IMR-90 (cell line): ENCODE measurements around the gene RIMS3. TPM values are rescaled to one million over a fixed set of nuclear protein-coding genes. Genes with fewer than 3 reads are reported as not detected.

ENCODE experiments used
- ATAC-seq: fragments of 200-7000 bp; cut with Tn5 transposase; 2 replicates; pipeline ENCODE4 v1.9.1; 2020; ENCODE audit warnings: low read depth, mild to moderate bottlenecking, moderate library complexity
- BruUV-seq: library from RNA; stranded (reverse); fragments of 400-500 nt; replicated peaks from 2 replicates; lab custom pipeline; 2021; lab: Mats Ljungman, UMichigan
- CTCF ChIA-PET: fragments of 300-600 bp; formaldehyde crosslinking; extraction: SDS; loops from one replicate; lab custom pipeline; 2021; ENCODE audit warnings: antibody characterized with exemption; lab: Yijun Ruan, JAX
- POLR2A ChIA-PET: fragments of 300-600 bp; sonication (Branson Sonifier 250); formaldehyde crosslinking; loops from one replicate; lab custom pipeline; 2022; ENCODE audit warnings: antibody characterized with exemption; ENCODE audit not compliant: unreplicated experiment; lab: Charles Lee
- DNase-seq: peaks from one replicate; pipeline ENCODE4 v3.0.0; 2013
- H2AFZ ChIP-seq: replicated peaks from 2 replicates; pipeline ENCODE3; 2013; ENCODE audit warnings: low read length, mild to moderate bottlenecking; ENCODE audit not compliant: poor library complexity
- H2AK5ac ChIP-seq: 2 replicates; pipeline ENCODE4 v1.6.1; 2013; ENCODE audit warnings: low read depth, low read length, inconsistent platforms
- H2AK9ac ChIP-seq: replicated peaks from 2 replicates; pipeline ENCODE3; 2013; ENCODE audit warnings: mild to moderate bottlenecking, low read depth, low read length, moderate library complexity; ENCODE audit not compliant: poor library complexity
- H2BK120ac ChIP-seq: 2 replicates; pipeline ENCODE4 v1.6.1; 2013; ENCODE audit warnings: low read depth, low read length, inconsistent platforms
- H2BK15ac ChIP-seq: 3 replicates; pipeline ENCODE4 v1.6.1; 2013; ENCODE audit warnings: low read depth, low read length, inconsistent platforms
- H2BK20ac ChIP-seq: 2 replicates; pipeline ENCODE4 v1.6.1; 2013; ENCODE audit warnings: low read depth, mild to moderate bottlenecking, inconsistent platforms, low read length, moderate library complexity
- H2BK5ac ChIP-seq: 2 replicates; pipeline ENCODE4 v1.6.1; 2013; ENCODE audit warnings: mild to moderate bottlenecking, low read depth, low read length, inconsistent platforms; ENCODE audit not compliant: poor library complexity, severe bottlenecking
- H3K14ac ChIP-seq: replicated peaks from 2 replicates; pipeline ENCODE4 v1.6.1; 2013; ENCODE audit warnings: low read depth, low read length, inconsistent platforms
- H3K18ac ChIP-seq: 2 replicates; pipeline ENCODE4 v1.6.1; 2013; ENCODE audit warnings: low read depth, low read length, control low read depth
- H3K23ac ChIP-seq: 2 replicates; pipeline ENCODE4 v1.6.1; 2013; ENCODE audit warnings: low read depth, low read length, inconsistent platforms
- H3K27ac ChIP-seq: 2 replicates; pipeline ENCODE4 v1.5.1; 2013; ENCODE audit warnings: mild to moderate bottlenecking, control low read depth, low read length; ENCODE audit not compliant: insufficient read depth
- H3K27me3 ChIP-seq: 2 replicates; pipeline ENCODE4 v1.6.1; 2013; ENCODE audit warnings: low read length; ENCODE audit not compliant: control insufficient read depth, insufficient read depth
- H3K36me3 ChIP-seq: 2 replicates; pipeline ENCODE4 v1.6.1; 2013; ENCODE audit warnings: low read length, mixed read lengths; ENCODE audit not compliant: control insufficient read depth, insufficient read depth
- H3K4ac ChIP-seq: 2 replicates; pipeline ENCODE4 v1.6.1; 2013; ENCODE audit warnings: low read depth, low read length, inconsistent platforms
- H3K4me1 ChIP-seq: 2 replicates; pipeline ENCODE4 v1.6.1; 2013; ENCODE audit warnings: low read length, mixed read lengths; ENCODE audit not compliant: control insufficient read depth, insufficient read depth
- H3K4me2 ChIP-seq: 2 replicates; pipeline ENCODE4 v1.6.1; 2013; ENCODE audit warnings: low read depth, mild to moderate bottlenecking, control low read depth, low read length, moderate library complexity
- H3K4me3 ChIP-seq: 2 replicates; pipeline ENCODE4 v1.5.1; 2013; ENCODE audit warnings: low read depth, mild to moderate bottlenecking, control low read depth, low read length, moderate library complexity; ENCODE audit not compliant: insufficient read depth
- H3K56ac ChIP-seq: 2 replicates; pipeline ENCODE4 v1.6.1; 2013; ENCODE audit warnings: low read length, inconsistent platforms; ENCODE audit not compliant: insufficient read depth; ENCODE audit errors: extremely low read depth
- H3K79me1 ChIP-seq, 2 experiments: 2 replicates each; pipeline ENCODE4 v1.6.1; 2013; ENCODE audit warnings: low read length in 2 of 2, inconsistent platforms in 1 of 2, low read depth in 1 of 2
- H3K9ac ChIP-seq: 2 replicates; pipeline ENCODE4 v1.6.1; 2013; ENCODE audit warnings: low read depth, low read length, control low read depth
- H3K9me1 ChIP-seq: 2 replicates; pipeline ENCODE4 v1.6.1; 2013; ENCODE audit warnings: low read length, inconsistent platforms; ENCODE audit not compliant: insufficient read depth
- H3K9me3 ChIP-seq: 2 replicates; pipeline ENCODE4 v1.6.1; 2013; ENCODE audit warnings: low read length; ENCODE audit not compliant: control insufficient read depth, insufficient read depth
- H4K20me1 ChIP-seq: 2 replicates; pipeline ENCODE4 v1.6.1; 2013; ENCODE audit warnings: low read length, inconsistent platforms; ENCODE audit not compliant: insufficient read depth
- H4K5ac ChIP-seq: 2 replicates; pipeline ENCODE4 v1.6.1; 2013; ENCODE audit warnings: mild to moderate bottlenecking, low read depth, low read length, control low read depth
- H4K8ac ChIP-seq, 2 experiments: 2 replicates each; pipeline ENCODE4 v1.6.1; 2013; ENCODE audit warnings: low read depth in 2 of 2, low read length in 2 of 2, control low read depth in 1 of 2, inconsistent platforms in 1 of 2
- H4K91ac ChIP-seq: 2 replicates; pipeline ENCODE4 v1.6.1; 2013; ENCODE audit warnings: low read depth, low read length, inconsistent platforms; ENCODE audit not compliant: insufficient read depth
- BHLHE40 ChIP-seq: fragments of 150-350 bp; IDR thresholded peaks from 2 replicates; pipeline ENCODE4 v1.6.1; 2016; ENCODE audit warnings: mild to moderate bottlenecking, low read depth, low read length
- CEBPB ChIP-seq: IDR thresholded peaks from 2 replicates; pipeline ENCODE4 v1.6.1; 2012; ENCODE audit warnings: low read depth, low read length, improper control_type of control experiment
- CHD1 ChIP-seq: IDR thresholded peaks from 2 replicates; pipeline ENCODE4 v1.6.1; 2012; ENCODE audit warnings: low read depth, low read length, improper control_type of control experiment
- FOS ChIP-seq: fragments of 150-350 bp; IDR thresholded peaks from 2 replicates; pipeline ENCODE4 v1.6.1; 2016; ENCODE audit warnings: low read depth, low read length
- MAFK ChIP-seq: IDR thresholded peaks from 2 replicates; pipeline ENCODE4 v1.6.1; 2012; ENCODE audit warnings: low read depth, low read length, improper control_type of control experiment
- MXI1 ChIP-seq: IDR thresholded peaks from 2 replicates; pipeline ENCODE4 v1.6.1; 2012; ENCODE audit warnings: low read depth, mild to moderate bottlenecking, low read length, moderate library complexity, borderline replicate concordance
- NFE2L2 ChIP-seq: fragments of 150-350 bp; IDR thresholded peaks from 2 replicates; pipeline ENCODE4 v1.6.1; 2016; ENCODE audit warnings: low read depth, mild to moderate bottlenecking, low read length
- POLR2A ChIP-seq: IDR thresholded peaks from 2 replicates; pipeline ENCODE4 v1.6.1; 2012; ENCODE audit warnings: mild to moderate bottlenecking, low read depth, low read length
- RCOR1 ChIP-seq: IDR thresholded peaks from 2 replicates; pipeline ENCODE4 v1.6.1; 2012; ENCODE audit warnings: mild to moderate bottlenecking, low read length, improper control_type of control experiment; ENCODE audit not compliant: insufficient replicate concordance
- RFX5 ChIP-seq: IDR thresholded peaks from 2 replicates; pipeline ENCODE4 v1.8.0; 2012; ENCODE audit warnings: low read depth, mild to moderate bottlenecking, low read length, moderate library complexity
- SMC3 ChIP-seq: fragments of 150-350 bp; IDR thresholded peaks from 2 replicates; pipeline ENCODE4 v1.6.1; 2016; ENCODE audit warnings: low read depth, mild to moderate bottlenecking, antibody characterized with exemption, low read length, moderate library complexity
- WGBS, 2 experiments: methylation state at CpG; one replicate each; pipeline versions ENCODE4 v1.1.5 to v1.1.7; 2013; ENCODE audit warnings: missing lambda C conversion rate in 2 of 2; ENCODE audit not compliant: insufficient read length in 1 of 2; ENCODE audit errors: extremely low coverage in 2 of 2; 5-methylcytosine and 5-hydroxymethylcytosine counted together
- dilution Hi-C: fragments of 300-500 bp; cut with HindIII; formaldehyde crosslinking; loops from one replicate; pipeline ENCODE4 v1.14.3; 2018; ENCODE audit warnings: low sequenced_read_pairs; ENCODE audit not compliant: unreplicated experiment
- in situ Hi-C: fragments of 300-500 bp; cut with MboI; formaldehyde crosslinking; loops from 3 replicates; pipeline ENCODE4 v1.14.3; 2019; ENCODE audit warnings: low sequenced_read_pairs, inconsistent platforms, mixed read lengths
- intact Hi-C: fragments of 100-400 bp; cut with micrococcal nuclease; formaldehyde crosslinking; loops from 2 replicates; pipeline ENCODE4 v1.10.0; 2022
- polyA plus RNA-seq, 3 experiments: library from polyadenylated mRNA; depleted of rRNA; stranded (reverse); fragments of >200 nt; gene quantifications; 2 replicates each; pipeline ENCODE4 v1.2.3, GENCODE V29; 2012; ENCODE audit warnings: low replicate concordance in 1 of 3
- total RNA-seq: library from RNA; depleted of rRNA; stranded (reverse); fragments of >200 nt; gene quantifications from 2 replicates; pipeline ENCODE4 v1.2.3, GENCODE V29; 2012

Gene RIMS3
- total and polyA plus RNA-seq, 2 of the 4 experiments (the other 2 are of a cell fraction) = 0.10 to 0.36 TPM

DNA sequence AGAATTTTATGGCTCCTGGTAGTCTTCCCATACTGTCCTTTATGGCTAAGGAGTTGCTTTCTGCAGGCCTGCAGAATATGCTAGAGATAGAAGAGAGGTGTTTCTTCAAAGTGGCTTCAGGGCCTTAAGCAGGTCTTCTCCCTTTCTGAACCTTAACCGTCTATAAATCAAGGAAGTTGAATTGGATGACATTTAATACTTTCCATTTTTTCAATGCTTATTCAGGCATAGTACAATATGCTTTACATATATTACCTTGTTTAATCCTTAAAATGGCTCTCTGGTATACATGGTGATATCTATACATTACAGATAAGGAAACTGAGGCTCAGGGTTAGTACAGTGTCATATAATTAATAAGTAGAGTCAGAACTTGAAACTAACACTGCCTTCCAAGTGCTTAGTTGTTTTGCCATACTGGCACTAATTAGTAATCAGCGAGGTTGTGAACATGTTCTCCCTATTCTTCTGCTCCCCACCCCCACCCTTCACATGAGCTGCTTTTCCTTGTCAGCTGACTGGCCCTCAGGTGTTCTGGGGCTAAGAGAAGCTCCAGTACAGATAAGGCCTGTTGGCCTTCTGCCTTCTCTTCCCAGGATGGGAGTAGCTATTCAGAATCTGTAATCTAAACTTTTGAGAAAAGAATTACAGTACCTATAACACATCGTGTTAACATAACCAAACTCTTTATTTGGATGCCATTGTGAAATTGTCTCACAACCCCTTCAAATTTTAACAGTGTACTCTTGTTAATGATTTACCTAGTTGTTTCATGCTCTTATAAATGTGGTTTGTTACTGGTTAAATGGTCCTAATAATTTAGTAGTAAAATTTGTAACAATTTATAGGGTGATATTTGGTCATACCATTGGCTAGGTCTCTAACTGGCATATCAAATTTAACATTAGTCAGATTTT lies 39.6 kb upstream of the RIMS3 start:
- Histone ChIP-seq H2BK20ac (no peak overlapping the region), H3K14ac (no peak overlapping the region), H4K91ac (no peak overlapping the region), H2BK15ac (no peak overlapping the region), H3K36me3 (no peaks in the 10 kb centered on the region), H3K27me3 (no peaks in the 10 kb centered on the region), H3K4me3 (no peak overlapping the region), H4K8ac (no peak overlapping the region), H3K9me1 (no peaks in the 10 kb centered on the region; the same call in 1 of the 2 replicates), H3K9ac (no peak overlapping the region), H2AFZ (no peak overlapping the region), H3K23ac (no peak overlapping the region), H4K5ac (no peak overlapping the region), H3K79me1 (peaks cover 35 to 54% of the 10 kb centered on the region in 2 experiments), H3K9me3 (no peaks in the 10 kb centered on the region), H3K4ac (no peak overlapping the region), H3K18ac (no peak overlapping the region), H3K4me2 (no peak overlapping the region), H4K20me1 (no peaks in the 10 kb centered on the region), H3K27ac (no peak overlapping the region), H2AK9ac (no peak overlapping the region), H3K56ac (no peak overlapping the region), H3K4me1 (no peaks in the 10 kb centered on the region; the same call in 1 of the 2 replicates), H2AK5ac (no peak overlapping the region), H2BK5ac (no peak overlapping the region), H2BK120ac (no peak overlapping the region)
- in situ Hi-C loops (no loop called here), intact Hi-C loops (no loop called here), dilution Hi-C loops (no loop called here)
- DNase-seq (no peak), ATAC-seq (no peak)
- CTCF ChIA-PET = interaction anchor here (0.6 kb wide), 1 partner anchor 37 kb away, joined by 5 read pairs; no protein-coding TSS in a partner anchor
- no TSS peak for BruUV-seq
- no CpG with 5 or more reads among the region's 3 CpGs for WGBS, 2 experiments
- TF ChIP-seq MXI1 (no peak), NFE2L2 (no peak), POLR2A (no peak), CHD1 (no peak), BHLHE40 (no peak), CEBPB (no peak), RFX5 (no peak), SMC3 (no peak), FOS (no peak), MAFK (no peak), RCOR1 (no peak)
- POLR2A ChIA-PET = no interaction called here
